HG02798 (cell line): ENCODE measurements around the gene KCNA10.

Source experiments
- ATAC-seq: cut with Tn5 transposase; IDR thresholded peaks from one replicate; pipeline ENCODE4 v1.9.1; 2021; ENCODE audit warnings: mild to moderate bottlenecking; ENCODE audit not compliant: unreplicated experiment, poor library complexity

The KCNA10 gene

DNA sequence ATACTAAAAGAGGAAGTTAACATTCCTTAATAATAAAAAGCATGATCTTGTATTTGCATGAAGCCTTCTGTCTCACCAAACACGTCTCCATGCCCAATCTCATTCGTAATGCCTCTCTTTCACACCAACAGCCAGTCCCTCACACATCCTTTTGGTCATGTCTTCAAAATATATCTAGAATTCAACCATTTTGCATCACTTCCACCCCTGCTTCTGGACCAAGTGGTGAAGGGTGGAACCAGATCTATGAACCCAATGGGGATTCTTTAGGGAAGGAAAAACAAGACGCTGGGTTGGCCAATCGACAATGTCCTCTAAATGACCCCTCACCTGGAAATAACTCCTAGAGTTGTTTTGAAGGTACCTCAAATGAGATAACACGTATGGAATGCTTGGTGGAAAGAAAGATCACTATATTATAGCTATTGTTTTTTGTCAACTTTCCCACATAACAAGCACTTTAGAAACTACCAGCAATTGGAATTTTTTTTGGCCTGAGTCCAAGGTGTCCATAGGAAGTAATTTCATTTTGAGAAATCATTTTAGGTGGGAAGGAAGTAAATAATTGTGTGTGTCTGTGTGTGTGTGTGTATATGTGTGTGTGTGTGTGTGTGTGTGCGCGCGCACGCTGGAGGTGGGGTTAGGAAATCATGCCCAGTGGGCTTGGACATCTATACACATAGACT lies at the start of gene KCNA10:
TSS of gene KCNA10 (minus strand) at position 51 of the 686 bp plus-strand sequence. CDS start 388 bp downstream, outside the sequence.
- no peak for ATAC-seq

DNA sequence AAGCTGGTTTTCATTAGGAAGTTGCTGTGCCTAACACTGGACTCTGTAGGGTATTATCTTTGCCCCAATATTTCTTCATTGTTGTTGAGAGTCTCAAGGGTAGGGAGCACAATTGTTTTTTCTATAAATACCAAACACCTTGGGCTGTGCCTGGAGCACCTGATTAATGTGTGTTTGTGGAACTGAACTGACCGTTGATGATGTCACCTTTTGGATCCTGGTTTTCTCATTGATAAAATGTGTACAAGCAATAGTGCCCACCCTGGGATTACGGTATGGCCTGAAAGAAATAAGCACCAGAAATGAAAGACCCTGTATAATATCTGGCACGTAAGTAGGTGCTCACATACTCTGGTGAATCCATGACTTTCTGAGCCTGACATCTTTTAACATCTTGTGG lies 47.9 kb upstream of the KCNA10 start:
- no peak for ATAC-seq

DNA sequence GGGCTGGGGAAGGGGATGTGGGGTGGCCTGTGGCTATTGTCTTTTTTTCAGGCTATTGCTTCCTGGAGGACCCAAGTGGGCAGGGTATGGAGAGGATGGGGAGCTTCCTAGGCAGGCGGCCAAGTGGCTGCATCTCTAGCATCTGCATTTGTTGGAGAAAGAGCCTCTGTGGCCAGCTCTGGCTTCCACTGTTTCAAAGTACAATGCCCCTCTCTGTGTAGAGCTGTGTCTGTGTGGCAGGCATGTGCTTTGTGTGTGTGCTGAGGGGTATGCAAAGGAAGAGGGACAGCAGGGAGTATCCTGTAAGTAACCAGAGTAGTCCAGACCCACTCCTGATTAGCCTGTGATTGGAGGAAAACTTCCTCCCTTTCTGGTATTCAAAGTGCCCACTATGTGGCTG lies 46.6 kb upstream of the KCNA10 start:
- no peak for ATAC-seq

DNA sequence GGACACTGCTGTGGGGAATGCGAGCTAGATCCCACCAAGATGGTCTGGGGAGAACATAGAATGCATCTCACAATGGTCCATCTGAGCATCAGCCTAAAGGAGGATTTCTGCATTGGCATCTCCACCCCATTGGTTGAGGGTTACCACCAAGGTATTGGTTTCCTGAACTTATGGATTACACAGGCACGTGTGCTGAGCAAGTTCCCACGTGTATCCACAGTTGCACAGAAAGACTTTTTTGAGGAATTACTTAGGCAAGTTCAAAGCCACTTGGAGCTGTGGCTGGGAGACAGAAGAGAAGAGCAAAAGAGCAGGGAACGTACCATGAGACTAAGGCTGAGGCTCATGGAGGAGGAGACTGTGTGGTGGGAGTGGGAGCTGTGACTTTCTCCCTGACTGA lies 44.1 kb upstream of the KCNA10 start:
- ATAC-seq, result no peak

DNA sequence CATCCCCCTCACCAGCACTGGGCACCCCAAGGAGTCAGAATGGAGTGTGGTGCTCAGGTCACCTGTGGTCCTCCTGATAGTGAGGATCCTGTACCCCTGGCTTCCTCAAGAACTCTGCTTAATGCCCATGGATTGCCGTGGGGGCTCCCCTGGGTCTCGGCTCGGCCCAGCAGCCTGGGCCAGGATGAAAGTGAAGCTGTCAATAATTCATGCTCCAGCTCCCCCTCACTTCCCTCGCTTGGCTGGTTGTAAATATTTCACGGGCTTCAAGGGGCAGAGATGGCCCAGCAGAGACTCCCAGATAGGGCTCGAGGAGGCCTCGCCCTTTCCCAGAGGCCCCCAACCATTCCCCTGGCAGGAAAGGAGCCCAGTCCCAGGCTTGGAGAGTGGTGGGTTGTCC lies 42.6 kb upstream of the KCNA10 start:
- no peak for ATAC-seq

DNA sequence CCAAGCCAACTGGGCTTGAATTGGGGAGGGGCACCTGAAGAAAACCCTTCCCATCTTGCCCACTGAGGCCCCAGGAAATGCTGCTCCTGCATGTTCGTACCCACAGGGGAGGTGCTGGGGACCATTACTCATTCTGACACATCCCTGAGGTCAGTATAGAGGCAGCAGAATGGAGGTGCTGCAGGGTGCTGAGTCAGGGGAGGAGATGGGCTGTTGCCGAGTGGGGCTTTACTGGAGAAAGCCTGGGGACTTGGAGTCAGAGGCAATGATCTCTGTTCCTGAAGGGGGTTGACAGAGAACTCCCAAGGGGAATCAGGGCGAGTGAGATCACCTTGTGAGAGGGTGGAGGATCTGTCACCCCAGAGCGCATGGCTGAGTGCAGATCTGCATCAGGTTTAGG lies 40.2 kb upstream of the KCNA10 start:
- no peak for ATAC-seq

DNA sequence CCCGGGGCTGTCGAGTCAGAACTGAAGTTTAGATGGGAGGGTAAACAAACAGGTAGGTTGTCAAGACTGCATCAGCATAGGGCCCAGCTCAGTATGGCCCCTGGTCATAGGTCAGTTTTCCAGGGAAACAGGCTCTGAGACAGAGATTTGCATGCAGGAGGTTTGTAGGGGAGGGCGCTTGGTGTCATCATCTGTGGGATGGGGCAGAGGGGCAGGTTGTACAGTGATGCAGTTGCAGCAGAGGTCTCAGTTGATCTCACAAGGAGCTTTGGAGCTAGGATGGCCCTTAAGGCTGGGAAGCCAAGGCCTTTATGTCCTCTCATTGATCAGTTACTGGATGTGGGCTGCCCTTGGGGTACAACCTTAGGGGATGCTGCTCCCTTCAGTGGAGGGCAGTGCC lies 38.5 kb upstream of the KCNA10 start:
- no peak for ATAC-seq

DNA sequence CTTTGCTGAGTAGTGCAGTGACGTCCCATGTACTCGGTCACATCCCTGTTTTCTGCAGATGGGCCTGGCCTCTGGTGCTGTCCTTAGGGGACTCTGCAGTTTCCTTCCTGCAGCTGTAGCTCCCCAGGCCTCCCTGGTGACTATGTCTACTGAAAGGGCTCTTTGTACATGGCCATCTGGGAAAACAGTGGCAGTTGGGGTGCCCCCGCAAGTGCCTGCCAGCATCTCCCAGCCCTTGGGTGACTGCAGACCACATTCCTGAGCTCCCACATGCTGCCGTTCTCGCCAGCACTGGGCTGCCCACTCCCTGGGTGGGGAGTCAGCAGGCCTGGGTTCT lies 37.5 kb upstream of the KCNA10 start:
- ATAC-seq, result no peak

DNA sequence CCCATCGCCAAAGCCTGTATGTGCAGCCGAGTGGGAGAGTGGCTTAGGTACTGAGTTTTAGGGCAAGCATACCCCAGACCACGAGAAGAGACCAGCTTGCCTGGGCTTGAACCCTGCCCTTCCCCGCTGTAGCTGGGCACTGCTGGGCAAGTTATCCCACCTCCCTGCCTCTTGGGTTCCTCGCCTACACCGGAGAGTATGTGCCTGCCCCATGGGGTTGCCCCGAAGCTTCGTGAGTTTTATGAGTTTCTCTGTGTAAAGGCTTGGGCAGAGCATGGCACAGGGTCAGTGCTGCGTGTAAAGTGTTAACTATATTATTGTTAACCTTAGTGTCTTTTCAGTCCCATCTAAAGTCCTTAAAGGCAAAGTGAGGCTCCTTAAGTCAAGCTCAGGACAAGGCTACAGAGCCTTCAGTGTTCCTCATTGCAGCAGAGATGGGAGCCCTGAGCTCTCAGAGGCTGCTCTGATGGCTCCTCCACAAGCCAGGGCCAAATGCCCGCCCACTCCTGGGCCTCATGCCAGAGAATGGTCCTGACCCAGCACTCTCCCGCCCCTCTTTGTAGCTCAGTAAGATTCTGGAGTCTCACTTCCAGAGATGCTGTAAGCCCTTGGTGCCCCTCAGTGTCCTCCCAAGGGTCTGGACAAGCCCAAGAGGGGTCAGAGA lies 37.0 kb upstream of the KCNA10 start:
- no peak for ATAC-seq

DNA sequence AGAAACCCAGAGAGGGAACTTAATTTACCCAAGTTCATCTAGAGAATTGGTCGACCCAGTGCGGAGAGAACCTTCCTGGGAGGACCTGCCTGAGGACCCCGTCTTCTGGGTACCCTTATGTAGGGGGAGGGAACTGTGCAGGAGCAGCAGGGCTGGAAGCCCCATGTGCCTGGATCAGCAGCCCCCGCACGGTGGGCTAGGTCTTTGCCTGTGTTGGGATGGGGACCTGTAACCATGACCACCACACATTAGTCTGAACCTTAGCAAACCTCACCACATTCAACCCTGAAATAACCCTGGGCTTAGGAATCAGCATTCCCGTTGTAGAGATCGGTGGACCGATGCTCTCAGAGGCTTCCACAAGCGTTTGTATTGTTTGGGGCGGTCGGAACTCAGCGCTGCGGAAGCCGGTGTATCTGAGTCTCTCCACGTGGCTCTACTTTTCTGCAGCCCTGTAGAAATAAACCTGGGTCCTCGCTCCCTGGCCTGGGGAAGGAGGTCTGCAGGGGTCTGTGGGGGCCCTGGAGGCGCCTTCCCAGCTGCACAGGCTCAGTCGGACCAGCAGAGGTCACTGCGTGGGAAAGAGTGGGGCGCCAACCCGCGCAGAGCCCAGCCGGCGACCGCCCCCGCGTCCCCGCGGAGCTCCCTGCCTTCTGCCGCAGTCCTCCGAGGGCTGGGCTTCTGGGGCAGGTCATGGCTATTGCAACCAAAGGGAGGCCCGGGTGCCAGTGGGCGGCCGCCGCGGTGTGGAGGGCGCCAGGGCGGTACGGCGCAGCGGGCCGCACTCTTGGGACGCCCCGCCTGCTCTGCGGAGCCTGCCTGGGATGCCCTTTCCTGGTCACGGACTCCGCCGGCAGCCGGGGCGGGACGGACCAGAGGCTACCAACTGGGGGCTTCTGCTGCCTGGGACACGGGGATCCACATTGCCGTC lies 36.2 kb upstream of the KCNA10 start:
- ATAC-seq, result peak; percentile 73

DNA sequence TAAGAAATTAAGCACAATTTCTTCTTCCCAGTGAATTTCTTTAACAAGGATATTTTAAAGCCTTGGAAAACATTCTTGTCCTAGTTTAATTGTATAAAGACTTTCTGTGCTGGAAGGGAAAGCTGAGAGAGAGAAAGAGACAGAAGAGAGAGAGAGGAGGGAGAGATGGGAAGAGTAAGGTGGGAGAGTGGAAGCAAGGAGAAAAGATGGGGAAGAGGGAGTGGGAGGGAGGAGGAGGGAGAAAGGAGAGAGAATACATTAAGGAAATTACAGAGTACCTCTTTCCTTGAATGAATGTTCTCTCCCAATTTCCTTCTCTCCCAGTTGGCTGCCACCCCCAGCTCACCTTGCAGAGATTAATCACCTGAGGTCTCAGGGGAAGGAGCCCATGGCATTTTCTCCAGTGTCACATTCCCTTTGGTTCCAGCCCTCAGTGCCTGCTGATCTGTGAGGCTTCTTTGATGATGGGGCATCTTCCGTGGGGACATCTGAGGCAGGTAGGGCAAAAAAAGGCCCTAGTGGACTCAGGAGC lies 32.4 kb upstream of the KCNA10 start:
- no peak for ATAC-seq

DNA sequence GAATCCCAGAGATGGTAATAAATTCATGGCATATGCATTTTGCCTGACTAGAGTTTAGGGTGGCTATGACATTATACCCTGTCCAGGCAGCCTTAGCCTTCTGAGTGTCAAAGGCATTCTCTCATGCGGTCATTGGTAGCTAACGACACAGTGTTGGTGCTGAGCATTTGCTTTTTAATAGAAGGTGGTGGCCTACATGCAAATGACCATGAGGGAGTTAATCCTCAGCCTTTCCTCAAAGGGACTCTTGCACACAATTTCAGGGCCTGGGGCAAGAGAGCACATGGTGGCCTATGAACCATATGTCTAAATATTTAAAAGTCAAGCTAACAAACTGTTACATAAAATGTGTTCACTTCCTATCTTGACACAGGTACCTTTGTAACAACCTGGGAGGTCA lies 30.9 kb upstream of the KCNA10 start:
- no peak for ATAC-seq

DNA sequence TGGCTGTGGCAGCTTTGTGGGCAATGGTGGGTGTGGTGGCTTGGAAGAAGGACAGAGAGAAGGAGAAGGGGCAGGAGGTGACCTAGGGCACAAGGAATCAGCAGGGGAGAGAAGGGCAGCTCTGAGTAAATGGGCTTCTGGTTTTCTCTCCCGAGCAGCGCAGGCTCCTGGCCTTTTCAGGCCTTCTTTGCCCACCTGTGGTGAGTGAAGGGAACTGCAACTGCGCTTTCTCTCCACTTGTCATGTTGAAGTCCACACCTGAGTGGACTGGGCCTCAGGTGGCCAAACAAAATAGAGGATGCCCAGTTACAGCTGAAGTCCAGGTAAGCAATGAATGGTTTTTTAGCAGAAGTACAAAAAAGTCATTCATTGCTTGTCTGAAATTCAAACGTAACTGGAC lies 29.4 kb upstream of the KCNA10 start:
- ATAC-seq, result no peak

DNA sequence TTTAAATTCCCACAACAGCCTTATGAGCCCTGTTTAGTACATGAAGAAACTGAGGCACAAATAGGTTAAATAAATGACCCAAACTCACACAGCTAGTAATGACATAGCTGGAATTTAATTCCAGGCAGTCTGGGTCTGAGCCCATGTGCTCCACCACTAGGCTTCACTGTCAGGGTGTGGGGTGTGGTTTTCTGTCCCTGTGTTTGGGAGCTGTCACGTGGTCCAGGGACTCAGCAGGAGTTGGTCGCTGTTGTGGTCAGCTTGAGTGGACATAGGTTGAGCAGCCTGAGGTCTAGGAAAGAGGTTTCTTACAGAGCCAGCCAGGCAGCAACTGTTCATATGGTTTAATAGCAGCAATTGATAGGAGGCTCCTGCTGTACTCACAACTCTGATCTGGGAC lies 28.0 kb upstream of the KCNA10 start:
- ATAC-seq, result no peak

DNA sequence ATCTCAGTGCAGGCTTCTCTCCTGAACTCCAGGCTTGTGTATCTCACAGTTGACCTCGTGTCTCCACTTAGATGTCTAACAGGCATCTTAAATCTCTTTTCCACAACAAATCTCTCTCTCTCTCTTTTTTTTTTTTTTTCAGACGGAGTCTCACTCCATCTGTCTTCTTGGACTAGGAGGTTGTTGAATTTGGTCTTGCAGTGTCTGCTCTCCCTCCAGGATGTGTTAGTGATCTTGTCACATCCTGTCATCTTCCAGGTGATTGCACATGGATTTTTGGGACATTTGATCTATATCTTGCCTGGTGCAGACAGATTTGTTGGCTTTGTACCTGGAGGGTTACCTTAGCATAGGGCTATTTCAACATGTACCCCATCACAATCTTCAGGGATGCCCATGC lies 26.5 kb upstream of the KCNA10 start:
- no peak for ATAC-seq

DNA sequence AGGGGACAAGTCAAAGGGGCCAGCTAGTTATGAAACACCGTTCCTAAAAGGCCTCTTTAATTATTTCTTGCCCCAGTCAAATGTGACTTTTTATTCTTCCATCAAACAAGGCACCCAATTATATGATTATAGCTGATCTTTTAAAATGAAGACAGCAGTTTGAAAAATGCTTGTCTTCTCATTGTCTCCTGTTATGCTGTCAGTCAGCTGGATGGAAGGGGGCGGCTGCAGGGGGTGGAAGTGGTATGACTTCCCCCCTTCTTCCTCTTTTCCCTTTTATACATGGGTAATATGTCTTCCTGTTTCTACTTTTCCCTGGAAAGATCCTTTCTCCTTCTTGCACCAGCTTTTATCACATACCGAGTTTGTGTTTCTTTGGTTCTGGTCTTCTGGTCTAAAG lies 25.8 kb upstream of the KCNA10 start:
- ATAC-seq, result no peak

DNA sequence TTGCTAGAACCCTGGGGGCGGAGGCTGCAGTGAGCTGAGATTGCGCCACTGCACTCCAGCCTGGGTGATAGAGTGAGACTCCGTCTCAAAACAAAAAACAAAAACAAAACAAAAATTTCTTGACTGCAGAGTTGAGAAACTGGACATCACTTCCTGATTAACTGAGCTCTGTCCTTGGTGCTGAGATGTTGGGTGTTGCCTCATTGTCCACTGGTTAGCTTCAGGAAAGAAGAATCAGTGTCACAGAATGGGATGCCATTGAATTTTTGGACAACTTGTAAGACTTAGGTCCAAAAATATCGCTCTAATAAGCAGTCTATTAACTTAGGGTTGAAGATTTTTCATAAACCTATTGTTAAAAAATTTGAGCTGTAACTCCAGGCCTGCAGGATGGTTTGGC lies 23.8 kb upstream of the KCNA10 start:
- ATAC-seq, result no peak

DNA sequence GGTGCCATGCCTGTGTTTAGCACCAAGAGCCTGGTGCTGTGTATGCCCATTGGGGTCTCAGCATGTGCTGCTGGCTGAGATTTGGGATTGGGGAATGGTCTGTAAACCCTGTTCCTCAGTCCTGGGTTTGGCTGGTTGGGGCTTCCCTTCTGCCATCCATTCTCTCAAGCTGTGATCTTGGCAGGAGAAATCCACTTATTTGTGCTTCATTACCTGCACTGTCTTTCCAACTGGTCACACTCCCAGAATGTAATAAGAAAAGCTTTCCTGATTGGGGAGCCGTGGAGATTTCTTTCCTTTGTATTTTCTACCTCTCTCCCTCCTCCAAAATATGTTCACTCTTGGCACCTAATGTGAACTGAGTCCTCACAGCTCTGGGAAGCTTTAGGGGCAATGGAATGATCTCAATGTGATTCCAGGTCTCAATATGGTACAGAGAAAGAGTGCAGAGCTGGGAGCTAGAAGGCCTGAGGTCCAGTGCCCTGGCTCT lies 23.0 kb upstream of the KCNA10 start:
- ATAC-seq, result no peak

DNA sequence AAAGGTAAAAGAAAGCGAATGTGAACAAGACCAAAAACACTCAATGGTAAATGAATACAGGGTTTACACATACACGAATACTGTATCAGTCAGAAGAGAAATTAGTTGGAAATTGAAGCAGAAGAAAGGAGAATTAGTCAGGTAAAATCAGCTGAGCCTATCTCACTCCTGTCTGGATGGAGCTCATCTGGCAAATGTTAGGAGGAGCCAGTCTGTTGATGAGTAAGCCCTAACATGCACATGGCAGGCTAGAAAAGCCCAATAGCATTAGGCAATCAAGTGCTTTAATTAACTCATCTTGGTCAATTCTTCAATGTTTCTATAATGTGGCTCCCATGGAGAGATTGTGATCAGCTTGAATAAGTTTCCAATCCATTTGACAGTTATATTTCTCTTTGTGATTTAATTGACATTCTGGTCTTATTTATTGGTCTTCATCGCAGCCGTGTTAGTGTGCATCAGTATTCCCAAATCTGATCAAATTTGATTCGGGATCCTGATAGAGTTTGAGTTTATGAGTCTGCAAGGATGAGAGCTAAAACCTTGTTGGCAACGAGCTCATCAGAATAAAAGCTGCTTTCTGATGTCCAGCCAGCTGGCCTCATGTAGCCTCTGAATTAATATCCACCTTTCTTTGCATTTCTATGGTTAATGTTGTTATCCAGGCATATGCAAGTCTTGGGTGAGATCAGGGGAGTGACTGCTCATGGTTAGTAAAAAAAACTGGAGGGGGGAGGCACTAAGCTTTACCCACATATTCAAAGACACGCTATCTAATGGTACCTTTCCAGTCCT lies 22.1 kb upstream of the KCNA10 start:
- no peak for ATAC-seq

DNA sequence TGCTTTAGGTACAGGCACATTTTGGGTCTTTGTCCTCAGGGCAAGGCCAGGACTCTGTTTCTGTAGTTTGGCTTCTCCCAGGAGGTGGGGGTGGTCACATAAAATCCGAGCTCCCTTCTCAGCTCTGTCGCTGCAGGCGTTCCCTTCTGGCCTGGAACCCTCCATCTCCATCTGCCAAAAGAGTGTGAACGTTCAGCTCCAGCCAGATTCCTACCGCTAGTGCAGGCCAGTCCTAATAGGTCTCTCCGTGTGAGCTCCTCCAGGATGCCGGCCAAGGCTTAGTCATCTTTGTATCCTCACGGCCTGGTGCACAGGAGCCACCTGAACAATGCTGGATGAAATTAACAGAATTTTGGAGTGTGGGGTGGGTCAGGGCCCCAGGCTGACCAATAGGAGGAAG lies 19.9 kb upstream of the KCNA10 start:
- ATAC-seq, result no peak
